Measurements from ENCODE around the gene EIF2S3B.

The EIF2S3B gene

DNA sequence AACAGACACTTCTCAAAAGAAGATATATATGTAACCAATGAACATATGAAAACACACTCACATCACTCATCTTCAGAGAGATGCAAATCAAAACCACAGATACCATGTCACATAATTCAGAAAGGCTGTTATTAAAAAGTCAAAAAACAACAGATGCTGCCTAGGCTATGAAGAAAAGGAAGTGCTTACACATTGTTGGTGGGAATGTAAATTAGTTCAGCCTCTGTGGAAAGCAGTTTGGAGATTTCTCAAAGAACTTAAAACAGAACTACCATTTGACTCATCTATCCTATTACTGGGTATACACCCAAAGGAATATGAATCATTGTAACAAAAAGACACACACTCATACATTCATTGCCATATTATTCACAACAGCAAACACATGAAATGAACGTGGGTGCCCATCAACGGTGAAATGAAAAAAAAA lies 35.1 kb downstream of the EIF2S3B start:
- Histone ChIP-seq H3K27me3 (no peaks in the 10 kb centered on the region), H3K36me3 (no peaks in the 10 kb centered on the region), H4K20me1 (no peaks in the 10 kb centered on the region), H3K27ac (peak overlapping the region in 10 of 11 experiments; percentile 2 to 80 (median 48); a peak in 13 of 22 replicates), H3K9me3 (replicated peaks in 1 of 11) (peaks cover 0 to 21% (median 8%) of the 10 kb centered on the region in 11 experiments; a peak in 15 of 22 replicates), H3K4me1 (peaks cover 0 to 17% (median 4%) of the 10 kb centered on the region in 10 experiments; a peak in 10 of 20 replicates), H3K9ac (peak overlapping the region in 1 of 11 experiments; percentile 38; a peak in 1 of 22 replicates), H3K4me3 (no peak overlapping the region), H3K4me2 (peak overlapping the region in 5 of 11 experiments; percentile 11 to 60 (median 43); a peak in 9 of 22 replicates)
- TF ChIP-seq Cebpa-rat (IDR thresholded peaks at IDR 0.05): no peak

DNA sequence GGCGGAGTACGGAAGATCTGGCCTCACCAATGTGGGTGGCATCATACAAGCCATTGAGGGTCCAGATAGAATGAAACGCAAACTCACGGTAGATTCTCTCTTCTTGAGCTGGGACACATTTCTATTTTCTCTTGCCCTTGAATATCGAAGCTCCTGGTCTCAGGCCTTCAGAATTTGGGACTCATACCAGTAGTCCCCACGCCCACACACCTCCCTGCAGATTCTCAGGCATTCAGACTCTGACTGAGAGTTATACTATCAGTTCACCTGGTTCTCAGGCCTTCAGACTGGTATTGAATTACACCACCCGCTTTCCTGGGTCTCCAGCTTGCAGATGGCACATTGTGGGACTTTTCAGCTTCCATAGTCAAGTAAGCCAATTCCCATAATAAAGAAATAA lies 37.8 kb downstream of the EIF2S3B start:
- no peak overlapping the region for H3K4me3 ChIP-seq
- H3K27ac ChIP-seq: no peak overlapping the region
- no peak overlapping the region for H3K9ac ChIP-seq
- TF ChIP-seq Cebpa-rat (IDR thresholded peaks at IDR 0.05): no peak
- no peak overlapping the region for H3K4me2 ChIP-seq
- no peaks in the 10 kb centered on the region for H4K20me1 ChIP-seq
- H3K27me3 ChIP-seq: no peaks in the 10 kb centered on the region
- H3K4me1 ChIP-seq: peaks cover 0 to 17% (median 4%) of the 10 kb centered on the region in 10 experiments; a peak in 10 of 20 replicates
- peaks cover 0 to 10% (median 0%) of the 10 kb centered on the region in 11 experiments; a peak in 8 of 22 replicates for H3K9me3 ChIP-seq (replicated peaks in 1 of 11)
- H3K36me3 ChIP-seq: no peaks in the 10 kb centered on the region

DNA sequence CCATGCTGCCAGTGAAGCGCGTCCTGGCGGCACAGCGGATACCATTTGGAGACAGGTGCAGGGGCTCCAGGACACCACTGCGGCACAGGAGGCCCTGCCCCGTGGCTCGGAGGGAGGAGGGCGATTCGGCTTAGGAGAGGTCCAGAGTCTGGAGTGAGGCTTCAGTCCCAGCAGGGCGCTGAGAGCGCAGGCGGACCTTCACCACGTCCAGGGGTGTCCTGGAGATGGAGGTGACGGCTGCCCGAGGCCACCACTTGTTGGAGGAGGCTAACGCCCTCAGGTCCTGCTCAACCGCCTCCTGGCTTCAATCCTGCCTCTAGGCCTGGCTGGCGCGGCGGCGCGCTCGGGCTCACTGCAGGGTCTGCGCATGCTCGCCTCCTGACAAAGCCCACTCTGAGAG lies 45.7 kb downstream of the EIF2S3B start:
- Histone ChIP-seq H4K20me1 (no peaks in the 10 kb centered on the region), H3K4me2 (no peak overlapping the region), H3K27ac (no peak overlapping the region), H3K9ac (no peak overlapping the region), H3K4me3 (no peak overlapping the region), H3K4me1 (no peaks in the 10 kb centered on the region), H3K27me3 (no peaks in the 10 kb centered on the region), H3K9me3 (replicated peaks in 1 of 11) (peaks cover 13 to 27% (median 24%) of the 10 kb centered on the region in 11 experiments; a peak in 21 of 22 replicates), H3K36me3 (no peaks in the 10 kb centered on the region)
- TF ChIP-seq Cebpa-rat (IDR thresholded peaks at IDR 0.05): no peak

DNA sequence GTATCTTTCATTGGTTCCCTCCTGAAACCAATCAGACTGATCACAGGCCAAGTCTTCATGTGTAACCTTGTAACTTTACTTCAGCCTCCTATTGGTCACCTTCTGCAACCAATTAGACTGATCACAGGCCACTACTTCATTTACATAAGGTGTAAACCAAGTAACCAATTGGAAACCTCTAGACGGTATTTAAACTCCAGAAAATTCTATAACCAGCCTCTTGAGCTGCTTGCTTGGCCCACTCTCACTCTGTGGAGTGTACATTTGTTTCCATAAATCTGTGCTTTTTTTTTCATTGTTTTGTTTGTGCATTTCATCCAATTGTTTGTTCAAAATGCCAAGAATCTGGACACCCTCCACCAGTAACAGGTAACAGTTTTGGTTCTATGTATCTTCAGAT lies 47.5 kb downstream of the EIF2S3B start:
- H3K9me3 ChIP-seq (replicated peaks in 1 of 11): peaks cover 13 to 27% (median 24%) of the 10 kb centered on the region in 11 experiments; a peak in 21 of 22 replicates
- TF ChIP-seq Cebpa-rat (IDR thresholded peaks at IDR 0.05): no peak

GRCh38 chr12:10554228-10554755 lies 48.6 kb downstream of the EIF2S3B start:
- Histone ChIP-seq H3K9ac (no peak overlapping the region), H4K20me1 (no peaks in the 10 kb centered on the region), H3K4me3 (no peak overlapping the region), H3K4me1 (peaks cover 2 to 23% (median 14%) of the 10 kb centered on the region in 10 experiments; a peak in 19 of 20 replicates), H3K4me2 (0 out of 22 replicates have a peak overlapping the region, but pooled peaks of 1 of the 11 experiments have one; percentile 4), H3K36me3 (no peaks in the 10 kb centered on the region), H3K9me3 (replicated peaks in 1 of 11) (peaks cover 13 to 27% (median 24%) of the 10 kb centered on the region in 11 experiments; a peak in 21 of 22 replicates), H3K27ac (no peak overlapping the region), H3K27me3 (peaks cover 0 to 4% (median 0%) of the 10 kb centered on the region in 11 experiments; a peak in 1 of 22 replicates)
- no peak for TF ChIP-seq Cebpa-rat (IDR thresholded peaks at IDR 0.05)

More for the DNA sequence above, 47.5 kb downstream of the EIF2S3B start:
- Histone ChIP-seq H3K4me1 (peaks cover 0 to 12% (median 3%) of the 10 kb centered on the region in 10 experiments; a peak in 10 of 20 replicates), H3K36me3 (no peaks in the 10 kb centered on the region), H3K27ac (no peak overlapping the region), H3K27me3 (peaks cover 0 to 4% (median 0%) of the 10 kb centered on the region in 11 experiments; a peak in 1 of 22 replicates), H3K4me3 (no peak overlapping the region), H3K9ac (no peak overlapping the region), H3K4me2 (no peak overlapping the region), H4K20me1 (no peaks in the 10 kb centered on the region)

DNA sequence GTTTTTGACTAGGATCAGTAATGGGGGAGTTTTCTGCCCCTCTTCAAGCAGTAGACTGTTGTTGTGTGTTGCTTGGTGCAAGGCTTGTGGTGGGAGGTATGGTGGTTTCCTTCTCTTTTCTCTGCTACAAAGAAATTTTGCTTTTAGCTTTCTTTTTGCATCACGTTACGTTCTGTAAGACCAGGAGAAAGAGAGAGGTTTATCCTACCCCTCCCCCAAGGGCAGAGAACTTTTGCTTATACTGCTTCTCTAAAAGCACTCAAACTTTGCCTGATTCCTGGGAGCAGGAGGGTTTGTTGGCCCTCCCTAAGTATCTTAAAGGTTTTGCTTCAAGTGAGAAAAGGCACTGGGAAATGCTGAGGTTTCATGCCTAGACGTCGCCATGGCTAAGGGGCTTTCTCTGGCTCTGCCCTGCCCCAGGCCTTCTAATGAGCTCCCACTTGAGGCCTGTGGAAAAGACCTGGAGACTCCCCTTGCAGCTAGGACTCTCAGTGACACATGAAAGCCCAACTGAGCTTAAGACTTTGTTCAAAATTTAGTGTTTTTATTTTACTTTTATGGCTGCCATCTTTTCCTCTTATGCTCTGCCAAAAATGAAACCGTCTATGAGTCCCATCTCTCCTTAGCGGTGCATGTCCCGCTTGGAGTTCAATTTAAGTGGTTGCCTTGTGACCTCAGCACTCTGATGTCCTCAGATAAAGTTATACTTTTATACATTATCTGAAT lies 49.2 kb downstream of the EIF2S3B start:
- Histone ChIP-seq H3K4me1 (peaks cover 4 to 30% (median 20%) of the 10 kb centered on the region in 10 experiments; a peak in 19 of 20 replicates), H3K9ac (no peak overlapping the region), H3K27me3 (peaks cover 0 to 4% (median 0%) of the 10 kb centered on the region in 11 experiments; a peak in 1 of 22 replicates), H3K4me2 (0 out of 22 replicates have a peak overlapping the region, but pooled peaks of 1 of the 11 experiments have one; percentile 4), H3K36me3 (no peaks in the 10 kb centered on the region), H3K27ac (no peak overlapping the region), H3K4me3 (no peak overlapping the region), H4K20me1 (no peaks in the 10 kb centered on the region), H3K9me3 (replicated peaks in 1 of 11) (peaks cover 13 to 27% (median 24%) of the 10 kb centered on the region in 11 experiments; a peak in 21 of 22 replicates)
- no peak for TF ChIP-seq Cebpa-rat (IDR thresholded peaks at IDR 0.05)

GRCh38 chr12:10557329-10557728 lies 51.6 kb downstream of the EIF2S3B start:
- H3K27ac ChIP-seq: no peak overlapping the region
- no peak for TF ChIP-seq Cebpa-rat (IDR thresholded peaks at IDR 0.05)

DNA sequence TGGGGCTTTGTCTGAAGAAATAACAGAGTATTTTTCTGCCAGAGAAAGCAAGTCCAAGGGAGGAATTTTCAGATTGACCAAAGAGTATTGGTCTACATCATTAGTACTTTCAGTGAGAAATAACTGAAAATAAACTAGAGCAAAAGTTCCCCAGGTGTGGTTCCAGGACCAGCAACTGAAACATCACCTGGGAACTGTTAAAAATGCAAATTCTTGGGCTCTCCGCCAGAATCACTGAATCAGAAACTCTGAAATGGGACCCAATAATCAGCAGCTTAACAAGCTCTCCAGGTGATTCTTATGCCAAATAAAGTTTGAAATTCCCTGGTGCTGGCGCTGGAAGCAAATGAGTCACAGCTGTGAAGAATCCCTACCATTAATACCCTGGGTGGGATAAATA lies 52.1 kb downstream of the EIF2S3B start:
- Histone ChIP-seq H3K4me3 (no peak overlapping the region), H3K27me3 (peaks cover 0 to 12% (median 0%) of the 10 kb centered on the region in 11 experiments; a peak in 5 of 22 replicates), H3K27ac (no peak overlapping the region), H3K36me3 (no peaks in the 10 kb centered on the region), H3K4me1 (peaks cover 4 to 35% (median 22%) of the 10 kb centered on the region in 10 experiments; a peak in 19 of 20 replicates), H4K20me1 (no peaks in the 10 kb centered on the region), H3K9ac (no peak overlapping the region), H3K4me2 (peak overlapping the region in 7 of 11 experiments; percentile 46 to 76 (median 71); a peak in 9 of 22 replicates), H3K9me3 (replicated peaks in 1 of 11) (peaks cover 6 to 20% (median 15%) of the 10 kb centered on the region in 11 experiments; a peak in 13 of 22 replicates)
- no peak for TF ChIP-seq Cebpa-rat (IDR thresholded peaks at IDR 0.05)

More at GRCh38 chr12:10557329-10557728, 51.6 kb downstream of the EIF2S3B start:
- no peaks in the 10 kb centered on the region for H3K36me3 ChIP-seq
- peaks cover 4 to 35% (median 22%) of the 10 kb centered on the region in 10 experiments; a peak in 19 of 20 replicates for H3K4me1 ChIP-seq
- H3K9me3 ChIP-seq (replicated peaks in 1 of 11): peaks cover 7 to 20% (median 15%) of the 10 kb centered on the region in 11 experiments; a peak in 13 of 22 replicates
- no peak overlapping the region for H3K9ac ChIP-seq
- peak overlapping the region in 5 of 11 experiments; percentile 46 to 76 (median 71); a peak in 7 of 22 replicates for H3K4me2 ChIP-seq
- H3K27me3 ChIP-seq: peaks cover 0 to 12% (median 0%) of the 10 kb centered on the region in 11 experiments; a peak in 5 of 22 replicates
- no peak overlapping the region for H3K4me3 ChIP-seq
- H4K20me1 ChIP-seq: no peaks in the 10 kb centered on the region

Measured in BLaER1 treated with 17β-estradiol and CSF1 and Interleukin-3, amounts not matched to agents 10 nM and 100 nM (cell line).